Stimulated activated CD8-positive, alpha-beta memory T cell treated with anti-CD3 and anti-CD28 coated beads, Interleukin-15, amount 100 ng/mL, for 1 hour (primary cell): Measurements from ENCODE around the gene SETBP1.
"Not testable (repeated sequence)": the region's sequence is repeated elsewhere in the genome, so short reads cannot be mapped to it uniquely, and the experiment has no call there.

Source experiments
- DNase-seq: peaks from one replicate; pipeline ENCODE4 v3.0.0-alpha.2; 2020; ENCODE audit warnings: low read depth

SETBP1 gene

DNA sequence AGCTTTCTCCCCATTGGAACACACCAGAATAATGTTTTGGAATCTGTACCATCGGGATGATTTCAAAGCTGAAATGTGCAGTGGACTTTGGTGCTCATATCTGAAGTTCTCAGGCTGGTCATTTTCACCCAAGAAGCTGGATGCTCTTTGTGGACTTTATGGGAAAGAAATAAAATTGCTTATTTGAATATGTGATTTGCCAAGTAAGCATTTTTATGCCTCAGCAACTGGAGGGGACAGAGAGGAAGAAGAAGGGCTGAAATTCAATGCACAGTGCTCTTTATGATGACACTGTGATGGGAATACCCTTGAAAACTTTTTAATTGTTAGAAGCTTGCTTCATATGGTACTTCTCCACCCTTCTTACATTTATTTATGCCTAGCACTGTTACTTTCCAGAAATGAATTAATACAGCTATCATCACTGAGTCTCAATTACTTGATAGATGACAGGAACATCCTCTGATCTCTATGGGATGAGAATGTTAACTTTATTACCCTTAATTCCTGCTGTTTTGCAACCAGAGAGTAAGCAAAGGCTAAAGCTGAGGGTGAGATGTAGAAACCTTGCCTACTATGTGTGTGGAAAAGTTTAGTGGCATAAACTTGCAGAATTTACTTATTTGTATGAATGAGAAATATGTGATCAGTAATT is 23.6 kb downstream of the SETBP1 start:
- no peak for DNase-seq

GRCh38 chr18:44705075-44705675 is 24.5 kb downstream of the SETBP1 start:
- no peak for DNase-seq

DNA sequence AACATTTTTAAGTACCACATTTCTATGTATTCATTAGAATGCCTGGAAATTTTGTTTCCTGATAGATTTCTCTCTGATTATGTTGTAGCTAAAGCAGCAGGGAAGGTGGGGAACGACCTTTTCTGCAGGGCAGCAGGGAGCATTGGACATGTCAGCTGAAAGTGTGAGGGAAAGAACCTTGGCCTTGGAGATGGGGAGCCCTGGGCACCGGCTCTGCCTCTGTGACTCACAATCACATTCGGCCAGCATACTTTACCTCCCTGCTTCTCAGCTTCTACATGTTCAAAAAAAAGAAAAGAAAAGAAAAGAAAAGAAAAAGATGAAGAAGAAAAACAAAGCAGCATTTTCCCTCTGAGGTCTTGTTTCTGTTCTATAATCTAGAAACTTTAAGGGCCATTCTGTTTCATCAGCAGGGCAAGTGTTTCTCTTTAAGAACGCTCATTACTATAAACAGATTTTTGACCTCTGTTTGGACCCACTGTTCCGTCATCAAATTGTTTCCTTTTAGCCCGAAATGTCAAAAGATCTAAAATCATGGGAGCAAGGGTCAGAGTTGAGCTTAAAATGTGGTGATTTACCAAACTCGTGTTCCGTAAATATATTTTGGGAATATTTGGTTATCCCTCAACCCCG is 27.9 kb downstream of the SETBP1 start:
- DNase-seq = no peak

- DNase-seq = no peak
These were observed 28.8 kb downstream of the SETBP1 start for GRCh38 chr18:44709307-44710126.

GRCh38 chr18:44710931-44711330 is 30.2 kb downstream of the SETBP1 start:
- DNase-seq = no peak

DNA sequence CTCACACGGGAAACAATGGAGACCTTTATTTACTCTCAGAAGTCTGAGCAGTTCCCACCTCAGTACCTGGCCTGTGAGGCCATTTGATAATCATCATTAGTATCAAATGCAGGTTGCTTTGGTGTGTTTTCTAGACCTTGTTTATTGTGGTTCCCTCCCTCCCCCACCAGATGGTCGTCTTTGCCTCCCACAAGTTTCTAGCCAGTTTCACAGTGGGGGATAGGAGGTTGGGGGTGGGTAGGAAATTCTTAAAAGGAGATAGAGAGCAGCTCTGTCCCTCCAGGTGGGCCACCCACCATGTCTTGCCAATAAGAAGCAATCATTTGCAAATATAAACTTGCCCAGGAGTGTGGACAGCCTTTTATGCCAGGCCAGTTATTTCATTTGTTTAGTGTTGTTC is 31.3 kb downstream of the SETBP1 start:
- no peak for DNase-seq

GRCh38 chr18:44713435-44713834 is 32.7 kb downstream of the SETBP1 start:
- no peak for DNase-seq

DNA sequence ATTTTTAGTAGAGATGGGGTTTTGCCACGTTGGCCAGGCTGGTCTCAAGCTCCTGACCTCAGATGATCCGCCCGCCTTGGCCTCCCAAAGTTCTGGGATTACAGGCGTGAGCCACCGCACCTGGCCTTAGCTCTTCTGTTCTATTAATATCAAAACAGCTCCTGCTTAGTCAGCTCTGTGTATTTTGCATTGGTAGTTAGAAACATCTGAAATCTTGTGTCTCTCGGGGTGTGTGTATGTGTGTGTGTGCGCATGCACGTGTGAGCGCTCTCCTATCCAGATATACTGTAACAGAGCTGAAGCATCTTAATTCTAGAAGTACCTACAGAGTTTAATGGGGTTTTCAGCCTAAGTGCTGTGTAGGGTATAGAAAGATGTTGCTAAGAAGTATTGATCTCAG is 33.7 kb downstream of the SETBP1 start:
- no peak for DNase-seq

GRCh38 chr18:44715245-44715644 is 34.6 kb downstream of the SETBP1 start:
- no peak for DNase-seq

- DNase-seq = no peak
These were observed 35.2 kb downstream of the SETBP1 start for GRCh38 chr18:44715842-44716241.

DNA sequence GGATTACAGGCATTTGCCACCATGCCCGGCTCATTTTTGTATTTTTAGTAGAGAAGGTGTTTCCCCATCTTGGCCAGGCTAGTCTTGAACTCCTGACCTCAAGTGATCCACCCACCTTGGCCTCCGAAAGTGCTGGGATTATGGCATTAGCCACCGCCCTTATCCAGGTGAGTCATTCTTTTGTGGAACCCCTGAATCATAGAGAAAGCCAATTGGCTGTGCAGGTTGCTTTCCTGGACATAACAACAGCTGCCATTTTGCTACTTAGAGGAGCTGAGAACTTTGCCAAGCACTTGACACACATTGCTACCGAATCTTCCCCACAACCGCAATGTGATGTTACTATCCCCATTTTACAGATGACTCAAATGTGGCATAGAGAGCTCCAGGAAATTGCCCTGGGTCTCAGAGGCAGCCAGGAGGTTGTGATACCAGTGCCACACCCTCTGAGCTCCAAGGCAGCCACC is 36.0 kb downstream of the SETBP1 start:
- no peak for DNase-seq

GRCh38 chr18:44719519-44720060 is 38.9 kb downstream of the SETBP1 start:
- DNase-seq = no peak

DNA sequence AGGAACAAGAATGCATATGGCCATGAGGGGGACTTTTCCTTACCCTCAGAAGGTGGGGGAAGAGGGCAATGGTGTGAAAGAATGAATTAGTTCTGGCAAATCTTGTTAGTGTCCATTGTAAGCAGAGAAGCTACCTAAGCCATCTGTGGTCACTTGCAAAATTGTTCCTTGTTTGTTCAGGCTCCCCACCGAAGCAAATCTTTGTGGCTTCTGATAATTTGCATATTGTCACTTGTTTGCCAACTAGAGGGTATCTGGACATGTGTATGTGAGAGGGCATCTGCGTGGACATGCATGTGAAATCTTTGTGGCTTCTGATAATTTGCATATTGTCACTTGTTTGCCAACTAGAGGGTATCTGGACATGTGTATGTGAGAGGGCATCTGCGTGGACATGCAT is 41.1 kb downstream of the SETBP1 start:
- not testable (repeated sequence) for DNase-seq

DNA sequence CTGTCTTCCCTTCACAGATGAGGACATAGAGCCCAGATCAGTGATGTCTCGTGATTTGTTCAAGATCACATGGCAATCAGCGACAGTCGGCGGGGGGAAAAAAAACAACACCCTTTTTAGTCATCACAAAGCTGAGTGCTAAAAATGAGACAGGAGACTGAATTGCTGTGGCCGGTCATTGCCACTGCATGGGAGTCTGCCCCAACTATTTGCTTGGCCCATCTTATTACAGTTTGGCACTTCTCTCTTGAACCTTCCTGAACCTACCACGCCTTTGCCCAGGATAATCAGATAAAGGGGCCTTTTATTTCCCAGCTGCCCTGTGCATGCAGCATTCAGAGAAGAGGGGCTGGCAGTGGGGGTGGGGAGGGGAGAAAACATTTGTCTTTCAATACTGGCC is 42.7 kb downstream of the SETBP1 start:
- DNase-seq = no peak

DNA sequence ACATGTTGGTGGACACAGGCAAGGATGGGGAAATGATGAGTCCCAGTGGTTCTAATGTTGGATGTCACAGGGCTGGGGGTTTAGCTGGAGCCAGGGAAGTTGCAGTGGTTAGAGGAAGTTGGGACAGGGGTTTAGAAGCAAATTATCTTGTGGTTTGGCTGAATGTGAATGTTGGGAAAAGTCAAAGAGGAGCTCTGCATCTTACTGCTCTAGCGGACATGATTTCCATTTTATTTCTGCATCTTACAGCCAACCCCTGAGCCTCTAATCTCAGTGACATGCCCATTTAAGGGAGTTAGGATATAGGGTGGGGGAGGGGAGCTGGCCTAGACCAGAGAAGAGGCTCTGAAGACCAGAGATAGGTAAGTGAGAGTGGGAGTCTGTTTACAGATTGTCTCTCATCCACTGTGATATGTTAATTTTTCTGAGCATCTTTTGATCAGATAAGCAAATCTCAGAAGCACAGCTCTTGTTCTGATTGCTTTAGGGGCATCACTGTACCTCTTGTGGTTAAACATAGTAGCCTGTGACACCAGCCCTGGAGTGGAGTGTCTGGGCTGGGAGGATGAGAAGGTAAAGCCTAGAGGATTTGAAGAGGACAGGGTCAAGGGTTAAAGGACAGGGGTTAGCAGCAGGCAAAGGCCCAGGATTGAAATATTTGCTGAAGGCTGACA is 43.6 kb downstream of the SETBP1 start:
- no peak for DNase-seq

- DNase-seq = peak; percentile 24
These were observed 44.8 kb downstream of the SETBP1 start for GRCh38 chr18:44725300-44726058.

- DNase-seq = no peak
These were observed 45.4 kb downstream of the SETBP1 start for GRCh38 chr18:44726059-44726421.

DNA sequence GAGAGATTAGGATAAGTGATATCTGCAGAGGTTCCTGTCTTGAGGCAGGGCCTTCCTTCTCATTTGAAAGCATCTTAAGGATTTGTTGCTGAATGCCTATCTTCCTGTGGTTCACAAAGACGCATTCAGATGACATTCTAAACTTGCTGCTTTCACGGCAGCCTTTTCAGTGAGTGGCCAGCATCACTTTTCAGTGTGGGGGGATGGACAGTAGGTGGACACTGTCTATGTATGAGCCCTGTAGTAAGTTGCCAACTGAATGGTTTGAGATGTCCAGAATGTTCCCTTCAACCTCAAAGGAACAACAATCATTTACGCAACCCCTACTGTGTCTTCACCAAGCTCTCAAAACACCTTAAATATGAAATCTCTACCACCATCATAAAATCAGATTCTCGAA is 46.6 kb downstream of the SETBP1 start:
- no peak for DNase-seq

DNA sequence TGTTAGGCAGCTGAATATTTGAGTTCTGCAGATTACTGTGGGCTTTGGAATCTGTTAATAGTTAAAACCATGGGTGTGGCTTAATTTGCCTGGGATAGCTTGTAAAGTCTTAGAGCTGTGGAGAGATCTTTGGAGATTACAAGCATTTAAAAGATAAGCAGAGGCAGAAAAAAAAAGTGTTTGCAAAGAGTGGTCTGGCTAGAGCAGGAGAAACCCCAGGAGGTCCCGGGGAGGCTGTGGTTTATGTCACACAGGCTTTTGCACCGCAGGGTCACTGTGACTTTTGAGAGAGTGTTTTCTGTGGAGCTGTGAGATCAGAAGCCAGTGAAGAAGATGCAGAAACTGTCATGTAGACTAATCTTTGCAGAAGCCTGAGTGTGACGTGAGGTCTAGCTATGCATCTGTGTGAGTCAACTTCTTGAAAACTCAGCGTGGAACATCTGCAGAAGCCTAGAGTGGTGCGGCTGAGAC is 49.0 kb downstream of the SETBP1 start:
- peak; percentile 14 for DNase-seq

DNA sequence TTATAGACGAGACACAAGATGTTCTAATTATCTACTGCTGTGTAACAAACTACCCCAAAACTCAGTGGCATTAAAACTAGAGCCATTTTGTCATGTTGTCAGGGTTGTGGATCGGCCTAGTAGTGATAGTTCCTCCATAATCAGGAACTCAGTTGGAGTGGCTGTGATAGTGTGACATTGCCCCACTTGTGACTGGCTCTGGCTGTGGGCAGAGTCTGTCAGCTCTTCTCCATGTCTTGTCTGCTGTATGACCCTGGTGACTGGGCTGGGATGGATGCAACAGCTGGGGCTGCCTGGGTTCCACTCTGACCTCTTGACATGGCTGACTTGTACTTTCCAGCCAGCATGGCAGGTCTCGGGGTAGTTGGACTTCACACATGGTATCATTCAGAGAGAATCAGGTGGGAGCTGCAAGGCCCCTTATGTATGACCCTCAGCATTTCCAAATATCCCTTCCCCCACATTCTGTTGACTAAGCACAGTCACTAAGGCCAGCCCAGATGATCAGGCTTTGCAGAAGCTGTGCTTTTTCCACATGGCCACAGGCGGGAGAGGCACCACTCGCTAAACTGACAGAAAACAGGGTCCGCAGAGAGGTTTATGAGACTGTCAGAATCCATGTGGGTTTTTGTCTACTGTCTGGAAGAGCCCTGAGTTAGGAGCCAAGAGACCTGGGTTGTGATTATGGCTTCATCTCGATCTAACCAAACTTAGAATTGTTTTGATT is 50.3 kb downstream of the SETBP1 start:
- no peak for DNase-seq
